ENCODE measurements around the gene GALNT14. TPM values are rescaled to one million over a fixed set of nuclear protein-coding genes. Genes with fewer than 3 reads are reported as not detected.

Gene GALNT14
- total and polyA plus RNA-seq, 9 of the 15 experiments (the other 6 are each of a cell fraction or from before 2014, with no cell fraction given) = 0.11 TPM; not detected in 8

- CTCF ChIA-PET (ENCODE audit: low intra/inter-chr PET ratio) = no interaction called here
- no peaks in the 10 kb centered on the region; the same call in 1 of the 2 replicates for H4K20me1 ChIP-seq (replicated peaks; ENCODE audit: control insufficient read depth, insufficient read depth, low read length)
- no peaks in the 10 kb centered on the region for H3K79me2 ChIP-seq (ENCODE audit: control insufficient read depth, insufficient read depth, low read length)
- H2AFZ ChIP-seq (ENCODE audit: low read depth, low read length) = no peak overlapping the region
- no peak overlapping the region for H3K4me3 ChIP-seq
- H3K9ac ChIP-seq (ENCODE audit: insufficient read depth in 1 of 2, low read depth in 2 of 2, low read length in 2 of 2) = no peak overlapping the region
- in situ Hi-C loops (cut with MboI) (no loop called here), intact Hi-C loops (cut with micrococcal nuclease) (no loop called here)
- H3K27me3 ChIP-seq (ENCODE audit: control insufficient read depth in 2 of 2, insufficient read depth in 2 of 2, low read length in 2 of 2) = peaks cover 0 to 20% of the 10 kb centered on the region in 2 experiments; a peak in 2 of 5 replicates
- no peaks in the 10 kb centered on the region for H3K4me1 ChIP-seq (replicated peaks in 1 of 2; ENCODE audit: control insufficient read depth in 2 of 2, insufficient read depth in 2 of 2, low read length in 2 of 2)
- no peak overlapping the region for H3K27ac ChIP-seq (ENCODE audit: extremely low read depth, low read depth, low read length)
- BruUV-seq (replicated peaks) = no TSS peak
- POLR2A ChIA-PET = no interaction called here
- DNase-seq (ENCODE audit: extremely low read depth in 1 of 4, low spot score in 3 of 4) (no peak), FAIRE-seq (no peak), ATAC-seq (no peak)
- TF ChIP-seq NFIX (CRISPR knock-in tag; IDR thresholded peaks at IDR 0.05; ENCODE audit: low read depth) (no peak), CCAR2 (IDR thresholded peaks at IDR 0.05; ENCODE audit: low read depth, low read length) (no peak), ESRRA (IDR thresholded peaks at IDR 0.05; ENCODE audit: borderline replicate concordance, low read depth) (no peak), ATF7 (IDR thresholded peaks at IDR 0.05) (no peak), NCOA4 (IDR thresholded peaks at IDR 0.05; ENCODE audit: partially characterized antibody) (no peak), POLR3A (IDR thresholded peaks at IDR 0.05; ENCODE audit: borderline replicate concordance, extremely low read depth, insufficient read depth, insufficient read length) (no peak)
- H3K9me1 ChIP-seq (ENCODE audit: control insufficient read depth, insufficient read depth, low read length) = no peaks in the 10 kb centered on the region
- no peaks in the 10 kb centered on the region for H3K9me3 ChIP-seq (replicated peaks; ENCODE audit: control insufficient read depth, insufficient read depth, low read depth, low read length)
- no peaks in the 10 kb centered on the region for H3K36me3 ChIP-seq (ENCODE audit: control insufficient read depth, insufficient read depth, low read length)
- WGBS (ENCODE audit: insufficient coverage, low coverage, missing lambda C conversion rate) = 0% methylated on average over 1 of the region's 1 CpG
- no peak overlapping the region for H3K4me2 ChIP-seq (ENCODE audit: insufficient read depth, low read length)
These were observed 190.1 kb downstream of the GALNT14 start for GRCh38 chr2:30948130-30948529.

GRCh38 chr2:30947686-30948085, 190.6 kb downstream of the GALNT14 start:
- BruUV-seq (replicated peaks) = no TSS peak
- DNase-seq (ENCODE audit: extremely low read depth in 1 of 4, low spot score in 3 of 4) (no peak), ATAC-seq (no peak), FAIRE-seq (no peak)
- intact Hi-C loops (cut with micrococcal nuclease) (no loop called here), in situ Hi-C loops (cut with MboI) (no loop called here)
- no peak overlapping the region for H3K4me3 ChIP-seq
- H3K36me3 ChIP-seq (ENCODE audit: control insufficient read depth, insufficient read depth, low read length) = no peaks in the 10 kb centered on the region
- H3K9ac ChIP-seq (ENCODE audit: insufficient read depth in 1 of 2, low read depth in 2 of 2, low read length in 2 of 2) = no peak overlapping the region
- no peaks in the 10 kb centered on the region for H3K79me2 ChIP-seq (ENCODE audit: control insufficient read depth, insufficient read depth, low read length)
- ChIA-PET CTCF (ENCODE audit: low intra/inter-chr PET ratio) (no interaction called here), POLR2A (no interaction called here)
- no peaks in the 10 kb centered on the region for H3K9me3 ChIP-seq (replicated peaks; ENCODE audit: control insufficient read depth, insufficient read depth, low read depth, low read length)
- H3K27ac ChIP-seq (ENCODE audit: extremely low read depth, low read depth, low read length) = no peak overlapping the region
- no peak overlapping the region for H3K4me2 ChIP-seq (ENCODE audit: insufficient read depth, low read length)
- H4K20me1 ChIP-seq (replicated peaks; ENCODE audit: control insufficient read depth, insufficient read depth, low read length) = no peaks in the 10 kb centered on the region; the same call in 1 of the 2 replicates
- H3K4me1 ChIP-seq (replicated peaks in 1 of 2; ENCODE audit: control insufficient read depth in 2 of 2, insufficient read depth in 2 of 2, low read length in 2 of 2) = no peaks in the 10 kb centered on the region
- H3K27me3 ChIP-seq (ENCODE audit: control insufficient read depth in 2 of 2, insufficient read depth in 2 of 2, low read length in 2 of 2) = peaks cover 0 to 20% of the 10 kb centered on the region in 2 experiments; a peak in 2 of 5 replicates
- no peaks in the 10 kb centered on the region for H3K9me1 ChIP-seq (ENCODE audit: control insufficient read depth, insufficient read depth, low read length)
- H2AFZ ChIP-seq (ENCODE audit: low read depth, low read length) = no peak overlapping the region
- TF ChIP-seq ATF7 (IDR thresholded peaks at IDR 0.05) = no peak
- no peak for TF ChIP-seq FOXO4 (CRISPR knock-in tag; IDR thresholded peaks at IDR 0.05)
- no peak for TF ChIP-seq TRIM25 (IDR thresholded peaks at IDR 0.05; ENCODE audit: borderline replicate concordance)
- TF ChIP-seq ZFX (CRISPR knock-in tag; IDR thresholded peaks at IDR 0.05) = no peak
- no peak for TF ChIP-seq SNIP1 (IDR thresholded peaks at IDR 0.05; ENCODE audit: low read depth)
- no peak for TF ChIP-seq TBL1XR1 (IDR thresholded peaks at IDR 0.05; ENCODE audit: low read length in 2 of 2)
- TF ChIP-seq TFAM (CRISPR knock-in tag; conservative IDR thresholded peaks at IDR 0.05) = no peak
- TF ChIP-seq RAD51 (IDR thresholded peaks at IDR 0.05; ENCODE audit: borderline replicate concordance, low read depth) = no peak
